Neuronal stem cell (in vitro differentiated cells): ENCODE data around the gene MYBPC2.

Experiments used
- DNase-seq: peaks from one replicate; pipeline ENCODE4 v3.0.0-alpha.2; 2013; ENCODE audit warnings: low spot score
- H2AFZ ChIP-seq: one replicate; pipeline ENCODE4 v1.6.1; 2013; ENCODE audit warnings: mild to moderate bottlenecking, low read length, inconsistent platforms
- H2AK5ac ChIP-seq: 2 replicates; pipeline ENCODE4 v1.6.1; 2013; ENCODE audit warnings: low read depth, mild to moderate bottlenecking, inconsistent platforms, low read length, moderate library complexity, mixed read lengths
- H2BK120ac ChIP-seq: 2 replicates; pipeline ENCODE4 v1.6.1; 2013; ENCODE audit warnings: low read depth, mild to moderate bottlenecking, inconsistent platforms, low read length, moderate library complexity, mixed read lengths
- H2BK12ac ChIP-seq: one replicate; pipeline ENCODE4 v1.6.1; 2013; ENCODE audit warnings: low read length, inconsistent platforms
- H2BK15ac ChIP-seq: 2 replicates; pipeline ENCODE4 v1.6.1; 2013; ENCODE audit warnings: mild to moderate bottlenecking, low read length, inconsistent platforms, mixed read lengths
- H2BK5ac ChIP-seq: one replicate; pipeline ENCODE4 v1.6.1; 2013; ENCODE audit warnings: inconsistent platforms, mild to moderate bottlenecking, low read length, moderate library complexity
- H3K14ac ChIP-seq: one replicate; pipeline ENCODE4 v1.6.1; 2013; ENCODE audit warnings: low read length, inconsistent platforms
- H3K18ac ChIP-seq: 2 replicates; pipeline ENCODE4 v1.6.1; 2013; ENCODE audit warnings: low read length, inconsistent platforms
- H3K23ac ChIP-seq: 2 replicates; pipeline ENCODE4 v1.6.1; 2013; ENCODE audit warnings: low read depth, mild to moderate bottlenecking, mixed read lengths, low read length, inconsistent platforms; ENCODE audit not compliant: poor library complexity
- H3K27ac ChIP-seq: replicated peaks from 3 replicates; pipeline ENCODE4 v1.5.1; 2013; ENCODE audit warnings: low read length, inconsistent platforms
- H3K27me3 ChIP-seq, 3 experiments: 2 replicates each; pipeline ENCODE4 v1.6.1; 2013; ENCODE audit warnings: low read length in 3 of 3, mild to moderate bottlenecking in 2 of 3, inconsistent platforms in 1 of 3, low read depth in 1 of 3, mixed read lengths in 1 of 3, moderate library complexity in 1 of 3; ENCODE audit not compliant: control insufficient read depth in 3 of 3, insufficient read depth in 3 of 3
- H3K36me3 ChIP-seq, 2 donors: replicated peaks in 1 of 2; 2 replicates each; pipeline ENCODE4 v1.6.1; 2013; ENCODE audit warnings: low read length in 2 of 2; ENCODE audit not compliant: control insufficient read depth in 2 of 2, insufficient read depth in 2 of 2
- H3K4ac ChIP-seq: 2 replicates; pipeline ENCODE4 v1.6.1; 2013; ENCODE audit warnings: inconsistent platforms, mild to moderate bottlenecking, low read length, moderate library complexity
- H3K4me1 ChIP-seq, 2 donors: 1 replicate in 1 of 2; 2 replicates in 1 of 2; pipeline ENCODE4 v1.6.1; 2013; ENCODE audit warnings: low read length in 2 of 2, low read depth in 1 of 2; ENCODE audit not compliant: control insufficient read depth in 2 of 2, insufficient read depth in 1 of 2
- H3K4me2 ChIP-seq: one replicate; pipeline ENCODE4 v1.6.1; 2013; ENCODE audit warnings: mild to moderate bottlenecking, low read length, inconsistent platforms; ENCODE audit not compliant: insufficient read depth, poor library complexity, severe bottlenecking
- H3K4me3 ChIP-seq, 2 donors: 2 replicates each; pipeline ENCODE4 v1.5.1; 2013; ENCODE audit warnings: low read length in 2 of 2, mild to moderate bottlenecking in 2 of 2, inconsistent platforms in 1 of 2, moderate library complexity in 1 of 2
- H3K79me1 ChIP-seq: one replicate; pipeline ENCODE4 v1.6.1; 2013; ENCODE audit warnings: low read depth, mild to moderate bottlenecking, inconsistent platforms, low read length, moderate library complexity
- H3K9ac ChIP-seq: one replicate; pipeline ENCODE4 v1.6.1; 2013; ENCODE audit warnings: mild to moderate bottlenecking, low read depth, low read length, inconsistent platforms; ENCODE audit not compliant: poor library complexity
- H3K9me3 ChIP-seq, 2 donors: replicated peaks in 1 of 2; 2 replicates each; pipeline versions ENCODE3 to v1.6.1; 2013; ENCODE audit warnings: low read length in 2 of 2, mild to moderate bottlenecking in 2 of 2, inconsistent platforms in 1 of 2, low read depth in 1 of 2, mixed read lengths in 1 of 2, moderate library complexity in 1 of 2; ENCODE audit not compliant: control insufficient read depth in 2 of 2, insufficient read depth in 1 of 2
- H4K8ac ChIP-seq: one replicate; pipeline ENCODE4 v1.6.1; 2013; ENCODE audit warnings: low read depth, mild to moderate bottlenecking, inconsistent platforms, low read length, moderate library complexity
- H4K91ac ChIP-seq: one replicate; pipeline ENCODE4 v1.6.1; 2013; ENCODE audit warnings: low read length, low read depth, mild to moderate bottlenecking, inconsistent platforms; ENCODE audit not compliant: poor library complexity
- WGBS, 2 donors: extraction: QIAGEN DNeasy Blood & Tissue Kit; methylation state at CpG; one replicate each; pipeline ENCODE4 v1.1.7; 2013; ENCODE audit warnings: missing lambda C conversion rate in 2 of 2, mixed read lengths in 1 of 2; ENCODE audit not compliant: insufficient read length in 2 of 2, insufficient replicate concordance in 1 of 2; ENCODE audit errors: extremely low coverage in 2 of 2; 5-methylcytosine and 5-hydroxymethylcytosine counted together

MYBPC2 gene

DNA sequence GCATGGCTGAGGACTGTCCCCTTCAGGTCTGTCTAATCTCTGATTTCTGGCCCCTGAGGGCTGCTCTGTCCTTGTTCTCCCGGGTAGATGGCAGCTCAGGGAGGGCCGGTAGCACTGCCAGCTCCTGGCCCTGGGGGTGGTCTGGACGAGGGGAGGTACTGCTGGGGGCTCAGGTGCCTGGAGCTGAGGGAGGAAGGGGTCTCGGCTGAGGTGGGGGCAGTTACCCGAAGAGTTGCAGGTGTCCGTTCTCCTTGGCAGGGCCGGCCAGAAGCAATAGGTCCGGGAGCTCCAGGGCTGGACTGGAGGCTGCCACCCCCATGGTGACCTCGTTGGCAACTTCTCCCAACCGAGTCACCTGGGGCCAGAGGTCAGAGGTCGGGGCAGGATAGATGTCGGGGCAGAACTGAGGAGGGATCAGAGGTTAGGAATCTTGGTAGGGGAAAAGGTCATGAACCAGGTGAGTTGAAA lies 42.4 kb downstream of the MYBPC2 start:
- Histone ChIP-seq H3K4me2 (no peak overlapping the region), H3K36me3 (peaks cover 14 to 17% of the 10 kb centered on the region in 2 donors), H2BK5ac (peak overlapping the region; percentile 87), H3K4ac (no peak overlapping the region), H3K27me3 (peaks cover 0 to 15% (median 0%) of the 10 kb centered on the region in 3 experiments), H4K91ac (no peak overlapping the region), H3K9me3 (peaks cover 6 to 31% of the 10 kb centered on the region in 2 donors), H3K14ac (no peak overlapping the region), H2AFZ (no peak overlapping the region), H2BK120ac (peak overlapping the region; percentile 67), H3K79me1 (peaks cover 7% of the 10 kb centered on the region), H3K18ac (peak overlapping the region; percentile 35), H2BK15ac (peak overlapping the region; percentile 21), H3K23ac (no peak overlapping the region), H3K4me3 (no peak overlapping the region), H3K27ac (no peak overlapping the region), H3K9ac (no peak overlapping the region), H3K4me1 (no peaks in the 10 kb centered on the region), H2BK12ac (no peak overlapping the region), H4K8ac (no peak overlapping the region), H2AK5ac (peak overlapping the region; percentile 81)
- WGBS, 2 donors = no CpG with 5 or more reads among the region's 12 CpGs
- DNase-seq = no peak

- peak overlapping the region; percentile 100 for H2AFZ ChIP-seq
- no peaks in the 10 kb centered on the region for H3K4me1 ChIP-seq
- no peak overlapping the region for H3K27ac ChIP-seq
- H3K9me3 ChIP-seq = peaks cover 6 to 31% of the 10 kb centered on the region in 2 donors
- no peak for DNase-seq
- peak overlapping the region; percentile 90 for H2BK5ac ChIP-seq
- no peak overlapping the region for H2BK15ac ChIP-seq
- H3K23ac ChIP-seq = peak overlapping the region; percentile 12
- H4K91ac ChIP-seq = no peak overlapping the region
- peak overlapping the region; percentile 47 for H2BK12ac ChIP-seq
- H3K18ac ChIP-seq = peak overlapping the region; percentile 85
- no peak overlapping the region for H4K8ac ChIP-seq
- peak overlapping the region; percentile 53 for H3K4ac ChIP-seq
- no peak overlapping the region for H3K4me2 ChIP-seq
- no CpG with 5 or more reads among the region's 29 CpGs for WGBS, 2 donors
- H3K36me3 ChIP-seq = peaks cover 14 to 21% of the 10 kb centered on the region in 2 donors
- H3K79me1 ChIP-seq = peaks cover 7% of the 10 kb centered on the region
- peak overlapping the region; percentile 87 for H2BK120ac ChIP-seq
- no peak overlapping the region for H3K14ac ChIP-seq
- H3K4me3 ChIP-seq = no peak overlapping the region
- H2AK5ac ChIP-seq = peak overlapping the region; percentile 98
- peaks cover 0 to 15% (median 0%) of the 10 kb centered on the region in 3 experiments for H3K27me3 ChIP-seq
- no peak overlapping the region for H3K9ac ChIP-seq
These were observed 43.1 kb downstream of the MYBPC2 start for GRCh38 chr19:50475736-50476223.

DNA sequence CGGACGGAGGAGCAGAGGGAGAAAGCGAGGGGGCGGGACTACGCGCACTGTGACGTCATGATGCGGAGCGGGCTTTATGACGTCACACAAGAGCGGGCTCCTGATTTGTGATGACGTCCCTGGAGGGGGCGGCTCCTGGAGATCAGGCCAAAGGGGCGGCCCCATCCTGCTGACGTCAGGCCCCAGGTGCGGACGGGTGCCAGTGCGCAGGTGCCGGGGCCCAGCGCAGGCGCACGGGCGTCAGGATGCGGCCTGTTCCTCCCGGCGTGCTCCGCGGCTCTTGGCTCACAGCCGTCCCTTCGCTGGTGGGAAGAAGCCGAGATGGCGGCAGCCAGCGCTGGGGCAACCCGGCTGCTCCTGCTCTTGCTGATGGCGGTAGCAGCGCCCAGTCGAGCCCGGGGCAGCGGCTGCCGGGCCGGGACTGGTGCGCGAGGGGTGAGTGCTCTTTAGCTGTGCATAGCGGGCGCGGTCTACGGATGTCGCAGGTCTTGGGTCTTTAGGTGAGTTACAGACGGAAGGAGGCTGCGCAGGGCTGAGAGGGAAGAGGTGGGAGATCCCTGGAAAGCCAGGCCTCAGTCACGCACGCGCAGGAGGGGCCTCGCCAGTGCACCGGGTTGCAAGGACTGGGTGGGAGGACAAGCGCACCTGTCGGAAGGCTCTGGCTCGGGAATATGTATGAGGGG lies 43.7 kb downstream of the MYBPC2 start, which contains the start of the genes EMC10 and GARIN5A:
Gene EMC10 (plus strand): TSS at position 284 of the 683 bp plus-strand sequence. CDS start 38 bp downstream, at position 322.
Gene GARIN5A (minus strand): TSS at position 625 of the 683 bp plus-strand sequence. CDS start 460 bp downstream, at position 165.
- Histone ChIP-seq H3K9ac (peak within 1 kb of the TSS; percentile 95), H4K8ac (no peak within 1 kb of the TSS), H3K79me1 (peaks cover 7% of the 10 kb centered on the region), H2BK5ac (peak within 1 kb of the TSS; percentile 90), H3K9me3 (peaks cover 6 to 31% of the 10 kb centered on the region in 2 donors), H4K91ac (no peak within 1 kb of the TSS), H3K27me3 (peaks cover 0 to 15% (median 0%) of the 10 kb centered on the region in 3 experiments), H3K18ac (peak within 1 kb of the TSS; percentile 98), H3K23ac (peak within 1 kb of the TSS; percentile 12), H3K4ac (peak within 1 kb of the TSS; percentile 53), H2BK15ac (peak within 1 kb of the TSS; percentile 21), H3K14ac (no peak within 1 kb of the TSS), H2BK120ac (peak within 1 kb of the TSS; percentile 87), H3K36me3 (peaks cover 14 to 25% of the 10 kb centered on the region in 2 donors), H3K4me1 (no peaks in the 10 kb centered on the region), H2BK12ac (peak within 1 kb of the TSS; percentile 47), H3K4me3 (peak within 1 kb of the TSS; percentile 46 to 97), H3K4me2 (peak within 1 kb of the TSS; percentile 69), H3K27ac (peak within 1 kb of the TSS; percentile 79), H2AFZ (peak within 1 kb of the TSS; percentile 100), H2AK5ac (peak within 1 kb of the TSS; percentile 98)
- peak; percentile 93 for DNase-seq
- no CpG with 5 or more reads among the region's 58 CpGs for WGBS, 2 donors

DNA sequence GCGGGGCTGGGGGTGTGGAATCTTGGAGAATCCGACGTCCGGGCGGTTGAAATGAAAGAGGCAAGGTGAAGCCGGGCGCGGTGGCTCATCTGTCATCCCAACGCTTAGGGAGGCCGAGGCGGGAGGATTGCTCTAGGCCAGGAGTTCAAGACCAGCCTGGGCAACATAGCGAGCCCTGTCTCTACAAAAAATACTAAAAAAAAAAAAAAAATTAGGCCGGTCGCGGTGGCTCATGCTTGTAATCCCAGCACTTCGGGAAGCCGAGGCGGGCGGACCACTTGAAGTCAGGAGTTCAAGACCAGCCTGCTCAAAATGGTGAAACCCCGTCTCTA lies 44.2 kb downstream of the MYBPC2 start:
- H2AFZ ChIP-seq = peak overlapping the region; percentile 100
- peak overlapping the region; percentile 12 for H3K23ac ChIP-seq
- H3K18ac ChIP-seq = no peak overlapping the region
- H2BK15ac ChIP-seq = no peak overlapping the region
- no CpG with 5 or more reads among the region's 20 CpGs for WGBS, 2 donors
- H2BK120ac ChIP-seq = no peak overlapping the region
- no peak overlapping the region for H4K91ac ChIP-seq
- H3K9me3 ChIP-seq = peaks cover 5 to 31% of the 10 kb centered on the region in 2 donors
- H2BK5ac ChIP-seq = no peak overlapping the region
- H3K14ac ChIP-seq = no peak overlapping the region
- DNase-seq = no peak
- H3K79me1 ChIP-seq = peaks cover 5% of the 10 kb centered on the region
- H2AK5ac ChIP-seq = no peak overlapping the region
- no peak overlapping the region for H2BK12ac ChIP-seq
- H3K4me3 ChIP-seq = peak overlapping the region; percentile 46 to 97
- H3K4me2 ChIP-seq = peak overlapping the region; percentile 69
- H3K27ac ChIP-seq = no peak overlapping the region
- H3K4ac ChIP-seq = no peak overlapping the region
- H3K4me1 ChIP-seq = no peaks in the 10 kb centered on the region
- H3K9ac ChIP-seq = no peak overlapping the region
- H3K27me3 ChIP-seq = peaks cover 0 to 15% (median 0%) of the 10 kb centered on the region in 3 experiments
- peaks cover 14 to 25% of the 10 kb centered on the region in 2 donors for H3K36me3 ChIP-seq
- H4K8ac ChIP-seq = no peak overlapping the region
